ENCODE data around the gene AQP7. TPM values are rescaled to one million over a fixed set of nuclear protein-coding genes. Genes with fewer than 3 reads are reported as not detected.

The AQP7 gene
- total RNA-seq, 3 donors from 2014 or later = 29.3 to 193 (median 38.3) TPM

GRCh38 chr9:33381231-33381791, 21.1 kb downstream of the AQP7 start:
- H3K27ac ChIP-seq = no peak overlapping the region
- DNase-seq (ENCODE audit: low spot score in 2 of 2) = no peak

GRCh38 chr9:33380390-33381094, 21.8 kb downstream of the AQP7 start:
- DNase-seq (ENCODE audit: low spot score in 2 of 2) = no peak
- TF ChIP-seq POLR2AphosphoS5 (IDR thresholded peaks at IDR 0.05) (no peak), CTCF (IDR thresholded peaks at IDR 0.05) (no peak), POLR2A (IDR thresholded peaks at IDR 0.05) (no peak)
- Histone ChIP-seq H3K36me3 (no peaks in the 10 kb centered on the region), H3K9me3 (no peaks in the 10 kb centered on the region), H3K27me3 (no peaks in the 10 kb centered on the region), H3K4me3 (no peak overlapping the region), H3K27ac (no peak overlapping the region), H3K4me1 (no peaks in the 10 kb centered on the region)
- intact Hi-C loops (cut with DNase I; ENCODE audit: low total_unique reads) = no loop called here

More at GRCh38 chr9:33381231-33381791, 21.1 kb downstream of the AQP7 start:
- Histone ChIP-seq H3K4me1 (no peaks in the 10 kb centered on the region), H3K4me3 (no peak overlapping the region), H3K27me3 (no peaks in the 10 kb centered on the region), H3K36me3 (no peaks in the 10 kb centered on the region), H3K9me3 (no peaks in the 10 kb centered on the region)
- intact Hi-C loops (cut with DNase I; ENCODE audit: low total_unique reads) = no loop called here
- TF ChIP-seq POLR2AphosphoS5 (IDR thresholded peaks at IDR 0.05) = no peak
- TF ChIP-seq CTCF (IDR thresholded peaks at IDR 0.05) = no peak
- TF ChIP-seq POLR2A (IDR thresholded peaks at IDR 0.05) = no peak

- no peak for TF ChIP-seq CTCF (IDR thresholded peaks at IDR 0.05)
- TF ChIP-seq POLR2A (IDR thresholded peaks at IDR 0.05) = no peak
- TF ChIP-seq POLR2AphosphoS5 (IDR thresholded peaks at IDR 0.05) = no peak
- Histone ChIP-seq H3K36me3 (no peaks in the 10 kb centered on the region), H3K4me3 (no peak overlapping the region), H3K4me1 (no peaks in the 10 kb centered on the region), H3K9me3 (no peaks in the 10 kb centered on the region), H3K27ac (no peak overlapping the region), H3K27me3 (no peaks in the 10 kb centered on the region)
- DNase-seq (ENCODE audit: low spot score in 2 of 2) = no peak
- intact Hi-C loops (cut with DNase I; ENCODE audit: low total_unique reads) = no loop called here
These were observed 22.5 kb downstream of the AQP7 start for GRCh38 chr9:33379666-33380389.

GRCh38 chr9:33378121-33378795, 24.1 kb downstream of the AQP7 start:
- no peaks in the 10 kb centered on the region for H3K9me3 ChIP-seq
- no peak overlapping the region for H3K27ac ChIP-seq
- H3K36me3 ChIP-seq = no peaks in the 10 kb centered on the region
- H3K27me3 ChIP-seq = no peaks in the 10 kb centered on the region
- H3K4me3 ChIP-seq = no peak overlapping the region
- H3K4me1 ChIP-seq = no peaks in the 10 kb centered on the region
- TF ChIP-seq CTCF (IDR thresholded peaks at IDR 0.05) (no peak), POLR2AphosphoS5 (IDR thresholded peaks at IDR 0.05) (no peak)
- no peak for DNase-seq (ENCODE audit: low spot score in 2 of 2)
- intact Hi-C loops (cut with DNase I; ENCODE audit: low total_unique reads) = no loop called here
